ENCODE measurements around the gene ECM2. TPM values are rescaled to one million over a fixed set of nuclear protein-coding genes. Genes with fewer than 3 reads are reported as not detected.

The ECM2 gene
- total RNA-seq, 1 experiment from 2014 or later: not detected

DNA sequence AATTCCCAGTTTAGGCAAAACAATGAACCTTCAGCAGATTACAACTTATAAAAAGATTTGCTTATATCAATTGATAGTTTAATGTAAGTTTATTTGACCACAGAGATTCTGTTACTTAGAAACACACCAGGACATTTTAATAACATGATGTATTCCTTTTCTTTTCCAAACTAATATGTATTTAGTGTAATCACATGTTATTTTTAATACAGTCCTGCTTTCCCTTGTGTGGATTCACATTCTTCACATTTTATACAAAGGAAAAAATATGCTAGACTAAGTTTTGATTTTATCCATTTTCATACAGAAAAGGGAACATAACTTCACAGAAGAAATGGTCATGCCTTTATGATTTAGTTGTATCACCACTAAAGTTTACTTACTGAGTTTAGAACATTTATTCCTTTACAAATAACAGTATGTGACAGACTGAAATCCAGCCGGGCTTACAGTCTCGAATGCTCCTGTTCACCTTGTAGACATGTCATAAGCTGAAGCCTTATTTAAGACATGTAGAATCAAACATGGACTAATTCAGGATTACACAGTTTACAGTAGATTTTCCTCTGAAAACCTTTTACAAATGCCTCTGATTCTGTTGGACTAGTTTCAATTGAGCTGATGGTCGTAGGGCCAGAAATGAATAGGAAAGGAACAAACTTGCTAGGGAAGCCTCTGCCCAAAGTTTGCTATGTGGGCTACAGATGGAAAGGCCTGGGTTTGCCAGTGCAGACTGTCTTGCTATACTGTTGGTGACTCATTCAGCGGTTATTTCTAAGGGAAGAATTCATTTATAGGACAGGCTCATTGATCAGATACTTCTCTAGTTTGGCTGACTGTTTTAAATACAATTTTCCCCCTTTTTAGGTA lies 46.9 kb downstream of the ECM2 start (continued):
- TF ChIP-seq EZH2 (IDR thresholded peaks at IDR 0.05) (no peak), EZH2phosphoT487 (IDR thresholded peaks at IDR 0.05; ENCODE audit: borderline replicate concordance) (no peak), ZNF274 (IDR thresholded peaks at IDR 0.05; ENCODE audit: low read depth, low read length) (no peak), CEBPB (IDR thresholded peaks at IDR 0.05; ENCODE audit: low read depth) (no peak), JUND (IDR thresholded peaks at IDR 0.05) (no peak), TCF7L2 (IDR thresholded peaks at IDR 0.05; ENCODE audit: borderline replicate concordance, extremely low read depth, insufficient read depth, insufficient read length) (no peak)

- TF ChIP-seq CBX3 (IDR thresholded peaks at IDR 0.05; ENCODE audit: low read depth) (no peak), ZNF274 (IDR thresholded peaks at IDR 0.05; ENCODE audit: low read depth, low read length) (no peak), SRF (IDR thresholded peaks at IDR 0.05; ENCODE audit: low read depth) (no peak), JUND (IDR thresholded peaks at IDR 0.05) (no peak), CEBPB (IDR thresholded peaks at IDR 0.05; ENCODE audit: low read depth) (no peak), EGR1 (IDR thresholded peaks at IDR 0.05; ENCODE audit: low read depth) (no peak), RAD21 (IDR thresholded peaks at IDR 0.05; ENCODE audit: low read depth) (no peak), ZFX (IDR thresholded peaks at IDR 0.05) (no peak), ATF3 (IDR thresholded peaks at IDR 0.05) (no peak)
- ATAC-seq (no peak), DNase-seq (ENCODE audit: low read depth, low spot score) (no peak)
- BruUV-seq (replicated peaks): no TSS peak
- no peak overlapping the region for H3K27ac ChIP-seq (ENCODE audit: low read depth, low read length)
- RAD21 ChIA-PET (ENCODE audit: low non-redundant PET in 1 of 2, low total read pairs in 2 of 2, uncharacterized antibody in 2 of 2, unreplicated experiment in 2 of 2): no interaction called here
- H3K36me3 ChIP-seq (ENCODE audit: control insufficient read depth in 1 of 2, insufficient read depth in 2 of 2, low read length in 2 of 2): no peaks in the 10 kb centered on the region
- H3K4me1 ChIP-seq (ENCODE audit: control insufficient read depth in 1 of 2, insufficient read depth in 2 of 2, low read length in 2 of 2): peaks cover 0 to 6% of the 10 kb centered on the region in 2 experiments; a peak in 2 of 4 replicates
- no peaks in the 10 kb centered on the region for H3K9me2 ChIP-seq (ENCODE audit: insufficient read depth)
- no peak overlapping the region for H3K4me2 ChIP-seq (ENCODE audit: low read length)
- H4K20me1 ChIP-seq (ENCODE audit: insufficient read depth): no peaks in the 10 kb centered on the region
- CTCF ChIA-PET: interaction anchor here (1.7 kb wide), 1 partner anchor 15 kb away, joined by 8 read pairs; no protein-coding TSS in a partner anchor
- H3K79me2 ChIP-seq (ENCODE audit: insufficient read depth, low read length): no peaks in the 10 kb centered on the region
- intact Hi-C loops (cut with micrococcal nuclease): no loop called here
- no peaks in the 10 kb centered on the region for H3K27me3 ChIP-seq (ENCODE audit: insufficient read depth, low read length)
- H2AFZ ChIP-seq (ENCODE audit: low read depth, low read length, poor library complexity, severe bottlenecking): no peak overlapping the region
- H3K4me3 ChIP-seq (replicated peaks in 1 of 2; ENCODE audit: low read depth in 1 of 2, low read length in 2 of 2): no peak overlapping the region
- no peak overlapping the region for H3K9ac ChIP-seq (ENCODE audit: low read length)
- H3K9me3 ChIP-seq (ENCODE audit: control insufficient read depth in 1 of 2, insufficient read depth in 1 of 2, low read depth in 1 of 2, low read length in 2 of 2): no peaks in the 10 kb centered on the region
- POLR2A ChIA-PET: no interaction called here
These were observed 49.4 kb downstream of the ECM2 start for GRCh38 chr9:92486371-92486770.

All from HCT116 (cell line).